ENCODE measurements around the gene AKT1.
"Not testable (repeated sequence)": the region's sequence is repeated elsewhere in the genome, so short reads cannot be mapped to it uniquely, and the experiment has no call there.

GRCh38 chr14:104729176-104729834, 66.2 kb downstream of the AKT1 start:
- TF ChIP-seq CTCF (IDR thresholded peaks at IDR 0.05; ENCODE audit: low read depth, low read length); EZH2phosphoT487 (IDR thresholded peaks at IDR 0.05; ENCODE audit: low read depth): not testable (repeated sequence)

All from OCI-LY3 (cell line).